Stimulated activated CD4-positive, alpha-beta T cell treated with anti-CD3 and anti-CD28 coated beads, Interleukin-4, amount 100 ng/mL, for 24 hours (primary cell): ENCODE measurements around the gene KCNQ2.
"Not testable (repeated sequence)": the region's sequence is repeated elsewhere in the genome, so short reads cannot be mapped to it uniquely, and the experiment has no call there.

ENCODE experiments used
- DNase-seq: peaks from one replicate; pipeline ENCODE4 v3.0.0-alpha.2; 2020

KCNQ2 gene

DNA sequence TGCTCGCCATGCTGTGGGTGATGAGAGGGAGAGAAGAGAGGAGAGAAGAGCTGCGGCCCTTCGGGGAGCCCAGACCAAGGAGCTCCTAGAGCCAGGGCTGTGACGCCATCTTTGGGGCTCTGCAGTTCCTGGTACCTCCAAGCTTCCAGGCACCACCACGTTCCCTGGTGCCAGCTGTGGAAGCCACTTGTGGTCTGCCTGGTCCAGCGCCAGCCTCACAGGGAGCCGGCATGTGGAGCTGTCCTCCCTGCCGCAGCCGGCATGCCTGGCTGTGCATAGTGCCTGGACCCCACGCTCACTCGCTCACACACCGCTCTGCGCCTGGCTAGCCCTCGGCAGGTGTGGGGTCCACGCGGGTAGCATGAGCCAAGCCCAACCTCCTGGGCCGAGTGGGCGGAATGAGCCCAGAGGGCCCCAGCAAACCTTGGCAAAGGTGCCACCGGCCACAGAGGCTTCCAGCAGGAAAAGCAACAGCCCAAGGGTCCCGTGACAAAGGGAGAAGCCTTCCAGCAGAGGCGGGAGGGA lies 92.0 kb downstream of the KCNQ2 start:
- no peak for DNase-seq

- DNase-seq = not testable (repeated sequence)
These were observed 92.6 kb downstream of the KCNQ2 start for GRCh38 chr20:63379872-63380271.

- DNase-seq = no peak
These were observed 93.2 kb downstream of the KCNQ2 start for GRCh38 chr20:63379296-63379695.

DNA sequence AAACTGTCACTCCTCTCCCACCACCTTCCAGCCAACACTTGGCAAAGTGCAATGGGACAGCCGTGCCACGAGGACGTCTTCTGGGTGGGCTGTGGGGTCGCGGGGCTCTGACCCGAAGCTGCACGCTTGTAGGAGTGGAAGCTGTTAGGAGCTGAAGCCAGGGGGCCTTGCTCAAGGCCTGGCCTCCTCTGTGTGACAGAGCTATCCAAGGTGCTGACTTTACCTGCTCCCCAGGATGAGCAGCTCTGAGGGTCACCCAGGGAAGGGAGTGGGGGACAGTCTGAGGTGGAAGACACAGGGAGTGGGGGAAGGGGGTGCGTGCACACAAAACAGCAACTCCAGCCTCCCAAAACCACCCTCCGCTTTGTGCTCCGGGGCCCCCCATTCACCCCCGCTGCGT lies 93.8 kb downstream of the KCNQ2 start:
- no peak for DNase-seq

DNA sequence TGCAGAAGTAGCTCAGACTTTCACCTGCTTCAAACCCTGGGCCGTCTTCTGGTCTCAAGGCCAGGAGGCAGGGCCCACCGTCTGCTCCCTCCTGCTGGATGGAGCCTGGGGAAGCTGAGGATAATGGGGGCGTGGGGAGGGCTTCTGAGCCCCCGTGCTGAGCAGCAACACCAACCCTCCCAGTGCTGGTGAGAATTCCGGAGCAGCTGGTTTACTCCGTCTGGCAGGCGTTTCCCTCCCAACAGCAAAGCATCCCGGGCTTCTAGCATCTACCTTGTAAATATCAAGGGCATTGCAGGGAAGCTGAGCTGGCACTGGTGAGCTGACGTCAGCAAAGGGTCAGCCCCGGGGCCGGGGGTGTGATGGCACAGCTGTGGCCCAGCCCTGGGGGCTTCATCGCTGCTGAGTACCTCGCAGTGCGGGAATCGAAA lies 94.5 kb downstream of the KCNQ2 start:
- no peak for DNase-seq

DNA sequence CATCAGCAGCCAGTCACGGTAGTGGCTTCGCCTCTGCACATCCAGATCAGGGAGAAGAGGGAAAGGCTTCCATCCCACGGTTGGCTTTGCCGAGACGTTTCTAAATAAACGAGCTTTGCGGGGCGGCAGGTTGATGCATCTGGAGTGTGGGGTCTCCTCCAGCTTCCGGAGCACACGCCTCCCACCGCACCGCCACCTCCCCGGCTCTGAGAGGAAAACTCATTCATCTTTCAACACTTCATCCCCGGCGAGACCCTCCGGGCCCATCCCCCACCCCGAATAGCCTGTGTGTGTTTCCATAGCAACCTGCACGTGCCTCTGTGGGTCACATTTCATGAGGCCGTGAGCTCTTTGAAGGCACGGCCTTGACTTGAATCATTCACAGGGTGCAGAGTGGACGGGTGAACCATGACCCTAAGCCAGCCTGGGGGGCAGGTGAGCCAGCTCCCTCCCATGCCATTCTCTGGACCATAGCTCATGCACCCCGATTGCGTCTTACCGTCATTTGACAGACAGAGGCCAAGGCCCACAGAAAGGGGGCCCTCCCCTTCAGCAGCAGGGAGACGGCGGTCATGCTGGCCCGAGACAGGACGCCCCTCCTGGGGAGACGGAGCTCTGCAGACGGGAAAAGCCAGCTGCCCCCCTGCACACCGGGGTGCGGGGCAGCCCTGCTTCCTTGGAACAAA lies 95.1 kb downstream of the KCNQ2 start:
- DNase-seq = no peak

GRCh38 chr20:63376283-63377250 lies 95.9 kb downstream of the KCNQ2 start:
- no peak for DNase-seq

DNA sequence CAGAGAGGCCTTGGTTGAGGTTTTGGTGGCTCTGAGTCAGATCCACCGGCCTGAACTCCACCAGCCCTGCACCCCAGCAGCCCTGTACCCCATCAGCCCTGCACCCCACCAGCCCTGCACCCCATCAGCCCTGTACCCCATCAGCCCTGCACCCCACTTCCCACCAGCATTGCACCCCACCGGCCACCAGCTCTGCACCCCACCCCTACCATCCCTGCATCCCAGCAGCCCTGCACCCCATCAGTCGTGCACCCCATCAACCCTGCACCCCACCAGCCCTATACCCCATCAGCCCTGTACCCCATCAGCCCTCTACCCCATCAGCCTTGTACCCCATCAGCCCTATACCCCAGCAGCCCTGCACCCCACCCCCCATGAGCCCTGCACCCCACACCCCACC lies 97.0 kb downstream of the KCNQ2 start:
- DNase-seq = no peak

- no peak for DNase-seq
These were observed 98.0 kb downstream of the KCNQ2 start for GRCh38 chr20:63374504-63374903.

DNA sequence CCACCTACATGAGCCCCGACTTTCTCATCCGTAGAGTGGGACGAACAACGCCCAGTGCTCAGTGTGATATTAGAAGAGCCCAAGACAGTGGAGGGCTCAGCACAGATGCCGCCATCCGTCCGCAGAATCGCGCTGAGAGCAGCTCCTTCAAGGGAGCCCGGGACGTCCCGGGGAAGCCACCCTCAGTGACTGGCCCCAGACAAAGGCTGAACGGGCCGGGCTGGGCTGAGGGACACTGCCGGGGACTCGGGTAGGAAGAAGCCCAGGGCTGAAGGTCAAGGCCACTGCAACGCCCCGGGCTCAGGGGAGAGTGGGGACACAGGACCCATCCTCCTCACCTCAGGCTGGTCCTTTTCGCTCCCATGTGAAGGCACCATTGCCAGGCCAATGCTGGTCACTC lies 98.5 kb downstream of the KCNQ2 start:
- DNase-seq = no peak

DNA sequence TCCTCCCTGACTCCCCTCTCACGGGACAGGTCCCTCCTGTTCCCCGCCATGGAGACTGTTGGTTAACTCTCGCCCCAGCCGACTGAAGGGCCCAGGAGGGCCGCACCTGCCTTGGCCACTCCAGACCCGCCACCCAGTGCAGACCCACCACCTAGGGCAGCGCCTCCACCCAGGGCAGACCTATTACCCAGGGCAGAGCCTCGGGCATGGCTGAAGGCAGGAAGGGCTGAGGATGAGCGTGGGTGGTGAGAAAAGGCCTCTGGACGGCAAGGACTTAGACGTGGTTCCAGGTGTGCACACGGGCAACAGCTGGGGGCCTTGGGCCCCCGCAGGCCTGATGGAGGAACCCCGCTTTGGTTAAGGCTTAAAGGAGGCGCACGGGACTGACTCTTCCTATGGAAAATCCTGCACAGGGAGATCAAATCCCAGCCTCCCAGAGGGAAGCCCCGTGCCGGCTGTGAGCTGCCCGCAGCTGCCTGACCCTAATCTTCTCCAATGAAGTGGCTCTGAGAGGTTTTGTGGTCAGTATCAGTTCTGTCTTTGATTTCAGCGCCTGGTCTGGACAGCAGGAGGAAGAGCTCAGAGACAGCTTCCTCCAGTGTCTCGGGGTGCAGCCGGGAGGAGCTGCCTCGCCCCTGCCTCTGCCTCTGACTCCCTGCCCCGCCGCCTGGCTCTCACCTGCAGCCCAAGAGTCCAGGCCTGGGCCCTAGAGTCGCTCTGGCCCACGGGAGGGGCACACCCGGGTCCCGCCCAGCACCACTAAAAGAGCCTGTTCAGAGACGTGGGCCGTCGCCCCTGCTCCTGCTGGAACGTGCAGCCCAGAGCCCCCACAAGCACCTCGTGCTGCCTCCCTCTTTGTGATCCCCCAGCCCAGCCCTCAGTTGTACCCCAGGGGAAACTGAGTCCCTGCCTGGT lies 99.2 kb downstream of the KCNQ2 start:
- DNase-seq = no peak

- no peak for DNase-seq
These were observed 101.1 kb downstream of the KCNQ2 start for GRCh38 chr20:63371291-63371865.

DNA sequence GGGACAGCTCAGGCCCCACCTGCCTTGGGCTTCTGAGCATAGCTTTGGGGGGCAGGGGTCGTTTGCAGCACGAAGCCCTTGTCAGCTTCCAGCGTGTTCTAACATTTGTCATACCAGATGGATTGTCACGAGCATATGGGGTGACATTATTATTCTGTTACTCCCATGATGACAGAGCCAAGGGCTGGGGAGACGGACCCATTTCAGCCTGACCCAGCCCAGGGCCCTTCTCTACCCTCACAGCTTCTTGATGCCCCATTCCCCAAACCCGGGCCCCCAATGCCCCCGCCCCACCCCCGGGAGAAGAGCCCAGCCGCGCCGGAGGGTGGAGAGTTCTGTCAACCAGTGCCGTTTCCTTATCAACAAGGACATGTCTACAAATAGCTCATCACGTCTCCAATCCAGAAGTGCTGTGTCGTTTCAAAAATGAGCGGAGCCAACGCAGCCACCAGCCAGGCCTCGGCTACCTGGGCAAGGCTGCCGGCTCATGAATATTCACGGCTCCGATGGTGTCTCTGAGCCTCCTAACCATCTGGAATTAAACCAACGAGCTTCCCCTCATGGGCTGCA lies 101.8 kb downstream of the KCNQ2 start:
- no peak for DNase-seq

GRCh38 chr20:63369724-63370617 lies 102.5 kb downstream of the KCNQ2 start:
- no peak for DNase-seq

GRCh38 chr20:63369024-63369530 lies 103.4 kb downstream of the KCNQ2 start:
- DNase-seq = no peak

GRCh38 chr20:63368151-63368550 lies 104.3 kb downstream of the KCNQ2 start:
- no peak for DNase-seq

DNA sequence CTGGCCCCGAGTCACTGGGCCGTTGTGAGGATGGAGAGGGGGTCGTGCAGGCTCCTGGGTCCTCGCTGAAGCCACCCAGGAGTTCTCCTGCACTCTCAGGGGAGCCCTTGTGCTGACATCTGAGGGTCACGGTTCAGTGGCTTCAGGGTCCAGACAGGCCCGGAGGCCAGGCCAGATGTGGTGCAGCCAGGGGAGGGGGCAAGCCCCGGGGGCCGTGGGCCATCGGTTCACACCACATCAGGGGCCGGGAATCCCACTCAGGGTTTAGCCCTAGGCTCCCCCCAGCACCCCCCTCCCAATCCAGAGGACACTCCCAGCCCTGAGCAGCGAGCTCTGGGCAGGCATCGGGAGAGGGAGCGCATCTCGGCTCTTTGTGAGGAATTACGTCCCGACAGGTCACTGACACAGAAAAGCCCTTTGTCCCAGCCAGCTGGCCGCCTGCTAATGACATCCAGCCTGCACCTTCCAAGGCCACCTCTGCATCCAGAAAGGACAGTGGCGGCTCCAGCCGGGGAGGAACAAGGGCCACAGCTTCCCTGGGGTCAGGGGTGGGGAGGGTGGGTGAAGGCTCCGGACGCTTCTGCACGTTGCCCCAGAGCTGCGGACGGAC lies 104.9 kb downstream of the KCNQ2 start:
- no peak for DNase-seq

GRCh38 chr20:63366390-63367365 lies 105.8 kb downstream of the KCNQ2 start:
- no peak for DNase-seq
